HEK293 (cell line): ENCODE results near the gene FXN.

Source experiments
- CTCF ChIA-PET: fragments of 350-600 bp; formaldehyde crosslinking; extraction: SDS; loops from one replicate; lab custom pipeline; 2021; ENCODE audit warnings: antibody characterized with exemption; lab: Yijun Ruan, JAX
- POLR2A ChIA-PET: fragments of 300-600 bp; formaldehyde crosslinking; extraction: SDS; loops from one replicate; lab custom pipeline; 2020; ENCODE audit warnings: antibody characterized with exemption, inconsistent platforms; lab: Yijun Ruan, JAX
- H3K27ac ChIP-seq: fragments of 200-500 bp; sonication (Bioruptor generic); 2 replicates; pipeline ENCODE4 v1.5.1; 2014; ENCODE audit warnings: low read depth, low read length, control low read depth, inconsistent platforms; ENCODE audit errors: extremely low read depth
- H3K36me3 ChIP-seq, 2 experiments: fragments of 200-500 bp in 1 of 2; sonication (Bioruptor generic) in 1 of 2; 1 replicate in 1 of 2; 2 replicates in 1 of 2; pipeline ENCODE4 v1.5.1; 2014 to 2017; ENCODE audit warnings: inconsistent platforms in 2 of 2, low read length in 2 of 2; ENCODE audit not compliant: control insufficient read depth in 2 of 2, insufficient read depth in 1 of 2
- H3K4me1 ChIP-seq: fragments of 200-500 bp; sonication (Bioruptor generic); 2 replicates; pipeline ENCODE4 v1.5.1; 2014; ENCODE audit warnings: mild to moderate bottlenecking, low read length, inconsistent platforms; ENCODE audit not compliant: control insufficient read depth, insufficient read depth
- H3K4me3 ChIP-seq: 2 replicates; pipeline ENCODE4 v1.5.1; 2011; ENCODE audit warnings: low read depth, mild to moderate bottlenecking, control low read depth, low read length, moderate library complexity
- H3K9me3 ChIP-seq: fragments of 200-500 bp; sonication (Bioruptor generic); 2 replicates; pipeline ENCODE4 v1.5.1; 2014; ENCODE audit warnings: low read depth, low read length, inconsistent platforms; ENCODE audit not compliant: control insufficient read depth, insufficient read depth
- GLIS1 ChIP-seq: fragments of 450-650 bp; formaldehyde crosslinking; IDR thresholded peaks from 2 replicates; pipeline ENCODE4 v1.5.1; 2016; ENCODE audit warnings: missing biosample characterization, missing genetic modification characterization
- GLIS2 ChIP-seq: fragments of 450-650 bp; formaldehyde crosslinking; IDR thresholded peaks from 2 replicates; pipeline ENCODE4 v1.5.1; 2016; ENCODE audit warnings: missing biosample characterization, missing genetic modification characterization
- OVOL3 ChIP-seq: fragments of 450-650 bp; formaldehyde crosslinking; IDR thresholded peaks from 2 replicates; pipeline ENCODE4 v1.5.1; 2016; ENCODE audit warnings: missing biosample characterization, missing genetic modification characterization
- ZBTB48 ChIP-seq: fragments of 450-650 bp; formaldehyde crosslinking; IDR thresholded peaks from 2 replicates; pipeline ENCODE4 v1.5.1; 2016; ENCODE audit warnings: missing biosample characterization, missing genetic modification characterization
- ZBTB8A ChIP-seq: fragments of 450-650 bp; formaldehyde crosslinking; IDR thresholded peaks from 2 replicates; pipeline ENCODE4 v1.5.1; 2016; ENCODE audit warnings: missing biosample characterization, missing genetic modification characterization
- ZFP3 ChIP-seq: fragments of 450-650 bp; formaldehyde crosslinking; IDR thresholded peaks from 2 replicates; pipeline ENCODE4 v1.5.1; 2016; ENCODE audit warnings: low read depth, missing biosample characterization, missing genetic modification characterization
- ZFP37 ChIP-seq: fragments of 450-650 bp; formaldehyde crosslinking; IDR thresholded peaks from 2 replicates; pipeline ENCODE4 v1.5.1; 2016; ENCODE audit warnings: missing biosample characterization, missing genetic modification characterization
- ZFP41 ChIP-seq: fragments of 450-650 bp; formaldehyde crosslinking; IDR thresholded peaks from 2 replicates; pipeline ENCODE4 v1.5.1; 2016; ENCODE audit warnings: missing biosample characterization, missing genetic modification characterization, borderline replicate concordance
- ZNF155 ChIP-seq: fragments of 450-650 bp; formaldehyde crosslinking; IDR thresholded peaks from 2 replicates; pipeline ENCODE4 v1.5.1; 2016; ENCODE audit warnings: missing biosample characterization, missing genetic modification characterization
- ZNF157 ChIP-seq: fragments of 450-650 bp; formaldehyde crosslinking; IDR thresholded peaks from 2 replicates; pipeline ENCODE4 v1.5.1; 2016; ENCODE audit warnings: missing biosample characterization, missing genetic modification characterization
- ZNF202 ChIP-seq: fragments of 450-650 bp; formaldehyde crosslinking; IDR thresholded peaks from 2 replicates; pipeline ENCODE4 v1.5.1; 2016; ENCODE audit warnings: missing biosample characterization, missing genetic modification characterization, borderline replicate concordance
- ZNF335 ChIP-seq: fragments of 450-650 bp; formaldehyde crosslinking; conservative IDR thresholded peaks from 2 replicates; pipeline ENCODE4 v1.5.1; 2016; ENCODE audit warnings: missing biosample characterization, missing genetic modification characterization
- ZNF571 ChIP-seq: fragments of 450-650 bp; formaldehyde crosslinking; IDR thresholded peaks from 2 replicates; pipeline ENCODE4 v1.5.0; 2017; ENCODE audit warnings: missing biosample characterization, missing genetic modification characterization
- ZNF600 ChIP-seq: fragments of 450-650 bp; formaldehyde crosslinking; IDR thresholded peaks from 2 replicates; pipeline ENCODE4 v1.5.1; 2016; ENCODE audit warnings: missing biosample characterization, missing genetic modification characterization
- ZNF658 ChIP-seq: fragments of 450-650 bp; formaldehyde crosslinking; IDR thresholded peaks from 2 replicates; pipeline ENCODE4; 2016; ENCODE audit warnings: missing biosample characterization, missing genetic modification characterization
- ZNF76 ChIP-seq: fragments of 450-650 bp; formaldehyde crosslinking; IDR thresholded peaks from 2 replicates; pipeline ENCODE4; 2016; ENCODE audit warnings: low read depth, missing biosample characterization, missing genetic modification characterization, borderline replicate concordance
- ZNF791 ChIP-seq: fragments of 450-650 bp; formaldehyde crosslinking; IDR thresholded peaks from 2 replicates; pipeline ENCODE4 v1.5.1; 2016; ENCODE audit warnings: missing biosample characterization, missing genetic modification characterization
- ZNF843 ChIP-seq: fragments of 450-650 bp; formaldehyde crosslinking; IDR thresholded peaks from 2 replicates; pipeline ENCODE4 v1.5.1; 2016; ENCODE audit warnings: missing biosample characterization, missing genetic modification characterization
- TF ChIP-seq, protein P1 (sequence below): fragments of 450-650 bp; formaldehyde crosslinking; IDR thresholded peaks from 2 replicates; pipeline ENCODE4 v1.5.1; 2016; ENCODE audit warnings: missing biosample characterization, missing genetic modification characterization
- TF ChIP-seq, protein P2 (sequence below): fragments of 450-650 bp; formaldehyde crosslinking; IDR thresholded peaks from 2 replicates; pipeline ENCODE4 v1.5.1; 2016; ENCODE audit warnings: missing biosample characterization, missing genetic modification characterization
- TF ChIP-seq, protein P3 (sequence below): fragments of 450-650 bp; formaldehyde crosslinking; optimal IDR thresholded peaks from 2 replicates; pipeline ENCODE3; 2016; ENCODE audit warnings: missing biosample characterization, mild to moderate bottlenecking, missing genetic modification characterization
- TF ChIP-seq, protein P4 (sequence below): fragments of 450-650 bp; formaldehyde crosslinking; IDR thresholded peaks from 2 replicates; pipeline ENCODE4 v1.5.1; 2017; ENCODE audit warnings: missing biosample characterization, missing genetic modification characterization
- TF ChIP-seq, protein P5 (sequence below): fragments of 450-650 bp; formaldehyde crosslinking; IDR thresholded peaks from 2 replicates; pipeline ENCODE4; 2016; ENCODE audit warnings: missing biosample characterization, missing genetic modification characterization
- TF ChIP-seq, protein P6 (sequence below): fragments of 450-650 bp; formaldehyde crosslinking; IDR thresholded peaks from 2 replicates; pipeline ENCODE4 v1.5.1; 2017; ENCODE audit warnings: missing biosample characterization, mild to moderate bottlenecking, missing genetic modification characterization, moderate library complexity

FXN gene

DNA sequence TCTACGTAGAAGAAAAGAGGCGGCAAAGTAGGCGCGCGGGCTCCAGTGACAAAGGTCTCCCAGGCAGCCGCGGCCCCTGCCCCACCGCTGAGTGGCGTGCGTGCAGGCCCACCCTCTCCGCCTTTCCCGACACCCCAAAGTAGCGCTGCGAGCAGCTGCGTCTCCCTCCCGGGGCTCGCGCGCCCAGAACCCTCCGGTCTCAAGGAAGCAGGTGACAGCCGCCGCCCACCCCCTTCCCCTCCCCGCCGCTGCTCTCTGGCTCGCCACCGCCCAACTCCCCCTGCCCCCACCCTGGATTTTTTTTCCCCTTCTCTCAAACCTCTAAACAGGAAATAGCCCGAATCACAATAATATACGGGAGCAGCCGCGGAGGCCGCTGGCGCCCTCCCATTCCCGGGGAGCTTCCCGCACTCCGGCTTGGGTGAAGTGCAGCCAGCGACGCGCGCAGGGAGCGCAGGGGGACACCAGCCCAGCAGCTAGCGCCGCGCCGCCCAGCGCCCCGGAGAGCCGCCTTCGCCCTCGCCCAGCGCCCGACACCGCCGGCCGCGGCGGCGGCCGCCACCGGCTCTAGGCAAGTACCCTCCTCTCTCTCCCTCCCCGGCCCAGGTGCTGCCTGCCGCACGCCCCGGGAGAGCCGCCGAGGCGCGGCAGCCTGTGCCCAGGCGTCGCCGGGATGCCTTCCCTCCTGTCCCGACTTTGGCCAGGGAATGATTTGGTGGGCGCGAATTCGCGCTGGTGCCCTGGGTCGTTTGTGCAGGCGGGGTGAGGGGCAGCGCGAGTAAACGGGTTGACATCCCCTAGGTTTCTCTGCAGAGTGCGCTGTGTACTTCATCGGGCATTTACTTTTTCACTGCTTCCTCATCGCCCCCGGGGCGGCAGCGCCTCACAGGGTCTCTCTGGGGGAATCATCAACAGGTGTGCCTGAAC lies 85.9 kb downstream of the FXN start (continued):
- TF ChIP-seq, protein P1, sequence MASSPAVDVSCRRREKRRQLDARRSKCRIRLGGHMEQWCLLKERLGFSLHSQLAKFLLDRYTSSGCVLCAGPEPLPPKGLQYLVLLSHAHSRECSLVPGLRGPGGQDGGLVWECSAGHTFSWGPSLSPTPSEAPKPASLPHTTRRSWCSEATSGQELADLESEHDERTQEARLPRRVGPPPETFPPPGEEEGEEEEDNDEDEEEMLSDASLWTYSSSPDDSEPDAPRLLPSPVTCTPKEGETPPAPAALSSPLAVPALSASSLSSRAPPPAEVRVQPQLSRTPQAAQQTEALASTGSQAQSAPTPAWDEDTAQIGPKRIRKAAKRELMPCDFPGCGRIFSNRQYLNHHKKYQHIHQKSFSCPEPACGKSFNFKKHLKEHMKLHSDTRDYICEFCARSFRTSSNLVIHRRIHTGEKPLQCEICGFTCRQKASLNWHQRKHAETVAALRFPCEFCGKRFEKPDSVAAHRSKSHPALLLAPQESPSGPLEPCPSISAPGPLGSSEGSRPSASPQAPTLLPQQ (tag by site-specific recombination): 0 out of 2 replicates have a peak, but pooled peaks have one; percentile 19
- TF ChIP-seq, protein P2, sequence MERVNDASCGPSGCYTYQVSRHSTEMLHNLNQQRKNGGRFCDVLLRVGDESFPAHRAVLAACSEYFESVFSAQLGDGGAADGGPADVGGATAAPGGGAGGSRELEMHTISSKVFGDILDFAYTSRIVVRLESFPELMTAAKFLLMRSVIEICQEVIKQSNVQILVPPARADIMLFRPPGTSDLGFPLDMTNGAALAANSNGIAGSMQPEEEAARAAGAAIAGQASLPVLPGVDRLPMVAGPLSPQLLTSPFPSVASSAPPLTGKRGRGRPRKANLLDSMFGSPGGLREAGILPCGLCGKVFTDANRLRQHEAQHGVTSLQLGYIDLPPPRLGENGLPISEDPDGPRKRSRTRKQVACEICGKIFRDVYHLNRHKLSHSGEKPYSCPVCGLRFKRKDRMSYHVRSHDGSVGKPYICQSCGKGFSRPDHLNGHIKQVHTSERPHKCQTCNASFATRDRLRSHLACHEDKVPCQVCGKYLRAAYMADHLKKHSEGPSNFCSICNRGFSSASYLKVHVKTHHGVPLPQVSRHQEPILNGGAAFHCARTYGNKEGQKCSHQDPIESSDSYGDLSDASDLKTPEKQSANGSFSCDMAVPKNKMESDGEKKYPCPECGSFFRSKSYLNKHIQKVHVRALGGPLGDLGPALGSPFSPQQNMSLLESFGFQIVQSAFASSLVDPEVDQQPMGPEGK: 0 out of 2 replicates have a peak, but pooled peaks have one; percentile 24
- TF ChIP-seq GLIS1 (tag by site-specific recombination): peak; percentile 73
- peak; percentile 72 for TF ChIP-seq ZNF335 (tag by site-specific recombination)
- peak; percentile 79 for TF ChIP-seq ZBTB48 (tag by site-specific recombination)
- TF ChIP-seq, protein P3, sequence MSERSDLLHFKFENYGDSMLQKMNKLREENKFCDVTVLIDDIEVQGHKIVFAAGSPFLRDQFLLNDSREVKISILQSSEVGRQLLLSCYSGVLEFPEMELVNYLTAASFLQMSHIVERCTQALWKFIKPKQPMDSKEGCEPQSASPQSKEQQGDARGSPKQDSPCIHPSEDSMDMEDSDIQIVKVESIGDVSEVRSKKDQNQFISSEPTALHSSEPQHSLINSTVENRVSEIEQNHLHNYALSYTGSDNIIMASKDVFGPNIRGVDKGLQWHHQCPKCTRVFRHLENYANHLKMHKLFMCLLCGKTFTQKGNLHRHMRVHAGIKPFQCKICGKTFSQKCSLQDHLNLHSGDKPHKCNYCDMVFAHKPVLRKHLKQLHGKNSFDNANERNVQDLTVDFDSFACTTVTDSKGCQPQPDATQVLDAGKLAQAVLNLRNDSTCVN (tag by site-specific recombination): peak; percentile 64
- TF ChIP-seq ZNF76: 0 out of 2 replicates have a peak, but pooled peaks have one; percentile 42
- TF ChIP-seq GLIS2: peak; percentile 48
- peak; percentile 78 for TF ChIP-seq ZBTB8A
- TF ChIP-seq, protein P4, sequence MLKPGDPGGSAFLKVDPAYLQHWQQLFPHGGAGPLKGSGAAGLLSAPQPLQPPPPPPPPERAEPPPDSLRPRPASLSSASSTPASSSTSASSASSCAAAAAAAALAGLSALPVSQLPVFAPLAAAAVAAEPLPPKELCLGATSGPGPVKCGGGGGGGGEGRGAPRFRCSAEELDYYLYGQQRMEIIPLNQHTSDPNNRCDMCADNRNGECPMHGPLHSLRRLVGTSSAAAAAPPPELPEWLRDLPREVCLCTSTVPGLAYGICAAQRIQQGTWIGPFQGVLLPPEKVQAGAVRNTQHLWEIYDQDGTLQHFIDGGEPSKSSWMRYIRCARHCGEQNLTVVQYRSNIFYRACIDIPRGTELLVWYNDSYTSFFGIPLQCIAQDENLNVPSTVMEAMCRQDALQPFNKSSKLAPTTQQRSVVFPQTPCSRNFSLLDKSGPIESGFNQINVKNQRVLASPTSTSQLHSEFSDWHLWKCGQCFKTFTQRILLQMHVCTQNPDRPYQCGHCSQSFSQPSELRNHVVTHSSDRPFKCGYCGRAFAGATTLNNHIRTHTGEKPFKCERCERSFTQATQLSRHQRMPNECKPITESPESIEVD (tag by site-specific recombination): no peak
- TF ChIP-seq ZFP41 (tag by site-specific recombination): no peak

DNA sequence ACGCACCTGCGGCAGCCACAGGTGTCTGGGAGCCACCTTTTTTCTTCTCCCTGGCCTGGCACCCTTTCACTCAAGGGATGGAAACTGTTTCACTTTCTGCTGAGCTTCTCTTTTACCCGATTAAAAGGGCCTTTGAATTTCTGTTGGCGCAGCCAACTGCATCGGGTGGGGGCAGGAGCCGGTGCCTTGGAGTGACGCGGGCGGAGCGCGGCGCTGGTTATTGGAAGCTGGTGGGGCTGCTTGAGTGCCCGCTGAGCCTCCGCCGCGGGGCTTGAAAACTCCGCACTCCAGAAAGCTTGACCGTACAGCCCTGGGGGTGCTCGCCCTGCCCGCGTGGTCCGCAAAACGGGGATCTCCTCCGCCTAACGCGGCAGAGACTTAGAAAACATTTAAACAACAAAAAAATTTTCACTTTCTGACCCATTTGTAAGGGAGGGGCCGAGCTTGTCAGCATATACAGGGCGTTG lies 86.6 kb downstream of the FXN start:
- no peaks in the 10 kb centered on the region for H3K9me3 ChIP-seq
- H3K4me3 ChIP-seq: peak overlapping the region; percentile 83
- H3K36me3 ChIP-seq: no peaks in the 10 kb centered on the region
- H3K4me1 ChIP-seq: peaks cover 3% of the 10 kb centered on the region; the same call in 1 of the 2 replicates
- CTCF ChIA-PET: interaction anchor here (0.6 to 2.1 kb wide), 11 partner anchors 13 to 101 kb away, joined by 3 to 10 read pairs (median 4); partner anchors contain the start of gene TJP2
- peak overlapping the region; percentile 90 for H3K27ac ChIP-seq
- POLR2A ChIA-PET: interaction anchor here (0.9 to 2.7 kb wide), 5 partner anchors 10 to 58 kb away, joined by 3 to 13 read pairs (median 8); partner anchors contain the start of gene TJP2
- TF ChIP-seq, protein P5, sequence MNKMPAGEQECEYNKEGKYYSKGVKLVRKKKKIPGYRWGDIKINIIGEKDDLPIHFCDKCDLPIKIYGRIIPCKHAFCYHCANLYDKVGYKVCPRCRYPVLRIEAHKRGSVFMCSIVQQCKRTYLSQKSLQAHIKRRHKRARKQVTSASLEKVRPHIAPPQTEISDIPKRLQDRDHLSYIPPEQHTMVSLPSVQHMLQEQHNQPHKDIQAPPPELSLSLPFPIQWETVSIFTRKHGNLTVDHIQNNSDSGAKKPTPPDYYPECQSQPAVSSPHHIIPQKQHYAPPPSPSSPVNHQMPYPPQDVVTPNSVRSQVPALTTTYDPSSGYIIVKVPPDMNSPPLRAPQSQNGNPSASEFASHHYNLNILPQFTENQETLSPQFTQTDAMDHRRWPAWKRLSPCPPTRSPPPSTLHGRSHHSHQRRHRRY (tag by site-specific recombination): no peak
- no peak for TF ChIP-seq ZNF600 (tag by site-specific recombination)
- TF ChIP-seq ZNF843 (tag by site-specific recombination): no peak
- no peak for TF ChIP-seq OVOL3 (tag by site-specific recombination)
- TF ChIP-seq, protein P3 (tag by site-specific recombination): peak; percentile 29
- no peak for TF ChIP-seq ZNF791 (tag by site-specific recombination)
- TF ChIP-seq ZNF571 (tag by site-specific recombination): no peak
- TF ChIP-seq ZNF157: no peak
- TF ChIP-seq ZFP37 (tag by site-specific recombination): no peak
- TF ChIP-seq ZFP3 (tag by site-specific recombination): no peak
- no peak; the same call in 1 of the 2 replicates for TF ChIP-seq ZBTB48 (tag by site-specific recombination)
- no peak for TF ChIP-seq ZNF155 (tag by site-specific recombination)
- TF ChIP-seq ZNF658 (tag by site-specific recombination): no peak
- no peak for TF ChIP-seq ZNF202 (tag by site-specific recombination)
- TF ChIP-seq, protein P6, sequence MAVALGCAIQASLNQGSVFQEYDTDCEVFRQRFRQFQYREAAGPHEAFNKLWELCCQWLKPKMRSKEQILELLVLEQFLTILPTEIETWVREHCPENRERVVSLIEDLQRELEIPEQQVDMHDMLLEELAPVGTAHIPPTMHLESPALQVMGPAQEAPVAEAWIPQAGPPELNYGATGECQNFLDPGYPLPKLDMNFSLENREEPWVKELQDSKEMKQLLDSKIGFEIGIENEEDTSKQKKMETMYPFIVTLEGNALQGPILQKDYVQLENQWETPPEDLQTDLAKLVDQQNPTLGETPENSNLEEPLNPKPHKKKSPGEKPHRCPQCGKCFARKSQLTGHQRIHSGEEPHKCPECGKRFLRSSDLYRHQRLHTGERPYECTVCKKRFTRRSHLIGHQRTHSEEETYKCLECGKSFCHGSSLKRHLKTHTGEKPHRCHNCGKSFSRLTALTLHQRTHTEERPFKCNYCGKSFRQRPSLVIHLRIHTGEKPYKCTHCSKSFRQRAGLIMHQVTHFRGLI (tag by site-specific recombination): 0 out of 2 replicates have a peak, but pooled peaks have one; percentile 22
- TF ChIP-seq GLIS2: peak; percentile 47; the same call in 1 of the 2 replicates
